HG03066 (cell line): ENCODE measurements around the gene VN1R5.

Source experiments
- ATAC-seq: cut with Tn5 transposase; IDR thresholded peaks from one replicate; pipeline ENCODE4 v1.9.1; 2021; ENCODE audit warnings: low read depth; ENCODE audit not compliant: unreplicated experiment

The VN1R5 gene

GRCh38 chr1:247299723-247300381 lies 44.0 kb downstream of the VN1R5 start:
- ATAC-seq: no peak

- ATAC-seq: no peak
Measured at GRCh38 chr1:247300491-247301175, 44.8 kb downstream of the VN1R5 start.

- ATAC-seq: no peak
Measured at GRCh38 chr1:247301176-247301540, 45.3 kb downstream of the VN1R5 start.

DNA sequence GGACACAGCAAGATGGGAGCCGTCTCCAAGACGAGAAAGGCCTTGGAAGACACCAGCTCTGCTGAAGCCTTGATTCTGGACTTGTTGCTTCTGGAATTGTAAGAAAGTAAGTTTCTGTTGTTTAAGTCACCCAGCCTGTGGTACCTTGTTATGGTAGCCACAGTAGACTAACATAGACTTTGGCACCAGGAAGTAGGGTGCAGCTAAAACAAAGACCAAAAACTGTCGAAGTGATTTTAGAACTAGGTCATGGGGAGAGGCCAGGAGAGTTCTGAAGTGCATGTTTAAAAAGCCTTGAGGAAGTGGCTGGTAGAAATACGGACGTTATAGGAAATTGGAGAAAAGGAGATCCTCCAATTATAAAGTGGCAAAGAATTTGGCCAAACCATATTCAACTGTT lies 47.3 kb downstream of the VN1R5 start:
- no peak for ATAC-seq

DNA sequence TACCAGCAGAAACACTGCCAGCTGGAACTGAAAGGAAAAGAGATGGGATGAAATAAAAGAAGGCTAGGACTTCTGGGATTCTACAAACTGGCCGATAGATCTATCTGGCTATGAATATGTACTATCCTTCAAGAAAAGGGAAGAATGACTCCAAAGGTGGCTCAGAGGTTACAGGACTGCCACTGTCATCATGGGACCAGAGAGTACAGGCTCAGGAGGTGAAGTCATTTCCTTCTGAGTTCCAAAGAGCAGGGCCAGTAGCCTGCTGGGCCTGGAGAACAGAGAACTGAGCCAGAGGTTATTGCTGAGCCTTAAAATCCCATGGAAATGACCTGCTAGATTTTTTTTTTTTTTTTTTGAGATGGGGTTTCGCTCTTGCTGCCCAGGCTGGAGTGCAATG lies 48.2 kb downstream of the VN1R5 start:
- ATAC-seq: no peak
